ENCODE measurements around the gene CYSLTR2. TPM values are rescaled to one million over a fixed set of nuclear protein-coding genes. Genes with fewer than 3 reads are reported as not detected.

The CYSLTR2 gene
- total and polyA plus RNA-seq, 4 donors = 1.3 to 7.1 (median 1.8) TPM

GRCh38 chr13:48709213-48709612 lies 55.5 kb downstream of the CYSLTR2 start:
- WGBS (ENCODE audit: insufficient coverage) = 75% methylated on average over 2 of the region's 2 CpGs
- Histone ChIP-seq H3K27ac (ENCODE audit: low read depth, low read length) (no peak overlapping the region), H3K9me3 (ENCODE audit: control insufficient read depth, insufficient read depth, low read length) (no peaks in the 10 kb centered on the region), H3K36me3 (ENCODE audit: control insufficient read depth, insufficient read depth, low read length) (no peaks in the 10 kb centered on the region), H3K27me3 (ENCODE audit: control insufficient read depth, insufficient read depth, low read length) (no peaks in the 10 kb centered on the region), H3K4me3 (ENCODE audit: low read depth, low read length) (no peak overlapping the region), H3K4me1 (ENCODE audit: control insufficient read depth, insufficient read depth, low read length) (no peaks in the 10 kb centered on the region)
- DNase-seq (ENCODE audit: low read depth in 4 of 6, low spot score in 6 of 6) = no peak

DNA sequence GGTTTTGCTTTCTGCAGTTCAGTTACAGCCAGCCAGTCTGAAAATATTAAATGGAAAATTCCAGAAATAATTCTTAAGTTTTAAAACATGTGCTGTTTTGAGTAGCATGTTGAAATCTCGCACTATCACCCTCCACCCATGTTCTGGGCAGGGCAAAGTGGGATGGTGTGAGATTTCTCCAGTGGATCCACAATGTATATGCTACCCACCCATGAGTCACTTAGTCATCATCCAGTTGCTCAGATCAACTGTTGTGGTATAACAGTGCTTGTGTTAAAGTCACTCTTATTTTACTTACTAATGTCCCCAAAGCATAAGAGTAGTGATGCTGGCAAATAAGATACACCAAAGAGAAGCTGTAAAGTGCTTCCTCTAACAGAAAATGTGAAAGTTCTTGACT lies 56.4 kb downstream of the CYSLTR2 start:
- Histone ChIP-seq H3K9me3 (ENCODE audit: control insufficient read depth, insufficient read depth, low read length) (no peaks in the 10 kb centered on the region), H3K27ac (ENCODE audit: low read depth, low read length) (no peak overlapping the region), H3K36me3 (ENCODE audit: control insufficient read depth, insufficient read depth, low read length) (no peaks in the 10 kb centered on the region), H3K4me1 (ENCODE audit: control insufficient read depth, insufficient read depth, low read length) (no peaks in the 10 kb centered on the region), H3K27me3 (ENCODE audit: control insufficient read depth, insufficient read depth, low read length) (no peaks in the 10 kb centered on the region), H3K4me3 (ENCODE audit: low read depth, low read length) (no peak overlapping the region)
- WGBS (ENCODE audit: insufficient coverage) = no CpG with 5 or more reads among the region's 1 CpG
- DNase-seq (ENCODE audit: low read depth in 4 of 6, low spot score in 6 of 6) = no peak

DNA sequence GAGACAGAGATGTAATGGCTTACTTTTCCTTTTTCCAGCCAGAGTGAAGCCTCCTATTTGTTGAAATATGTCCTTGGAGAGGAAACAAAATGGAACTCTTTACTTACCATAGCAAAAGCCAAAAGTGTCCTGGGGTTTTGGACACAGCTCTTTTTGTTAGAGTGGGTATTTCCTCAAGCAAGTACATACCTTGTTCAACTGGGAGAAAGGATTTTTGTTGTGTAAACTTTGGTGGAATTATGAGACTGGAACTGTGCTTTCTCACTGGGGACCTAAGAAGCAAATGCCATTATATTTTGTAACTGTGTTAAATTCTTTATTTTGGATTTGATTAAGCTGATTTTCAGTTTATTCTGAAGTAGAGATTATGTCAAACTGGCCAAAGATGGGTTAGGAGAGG lies 58.4 kb downstream of the CYSLTR2 start:
- no peaks in the 10 kb centered on the region for H3K27me3 ChIP-seq (ENCODE audit: control insufficient read depth, insufficient read depth, low read length)
- DNase-seq (ENCODE audit: low read depth in 4 of 6, low spot score in 6 of 6) = no peak
- no peaks in the 10 kb centered on the region for H3K36me3 ChIP-seq (ENCODE audit: control insufficient read depth, insufficient read depth, low read length)

GRCh38 chr13:48715977-48716376 lies 62.2 kb downstream of the CYSLTR2 start:
- WGBS (ENCODE audit: insufficient coverage) = no CpG with 5 or more reads among the region's 1 CpG
- no peak overlapping the region for H3K27ac ChIP-seq (ENCODE audit: low read depth, low read length)
- no peaks in the 10 kb centered on the region for H3K4me1 ChIP-seq (ENCODE audit: control insufficient read depth, insufficient read depth, low read length)
- peaks cover 18% of the 10 kb centered on the region for H3K9me3 ChIP-seq (ENCODE audit: control insufficient read depth, insufficient read depth, low read length)
- H3K4me3 ChIP-seq (ENCODE audit: low read depth, low read length) = no peak overlapping the region
- DNase-seq (ENCODE audit: low read depth in 4 of 6, low spot score in 6 of 6) = no peak
- H3K36me3 ChIP-seq (ENCODE audit: control insufficient read depth, insufficient read depth, low read length) = no peaks in the 10 kb centered on the region
- H3K27me3 ChIP-seq (ENCODE audit: control insufficient read depth, insufficient read depth, low read length) = no peaks in the 10 kb centered on the region

More for the DNA sequence above, 58.4 kb downstream of the CYSLTR2 start:
- Histone ChIP-seq H3K9me3 (ENCODE audit: control insufficient read depth, insufficient read depth, low read length) (peaks cover 10% of the 10 kb centered on the region), H3K4me1 (ENCODE audit: control insufficient read depth, insufficient read depth, low read length) (no peaks in the 10 kb centered on the region), H3K4me3 (ENCODE audit: low read depth, low read length) (no peak overlapping the region), H3K27ac (ENCODE audit: low read depth, low read length) (no peak overlapping the region)

DNA sequence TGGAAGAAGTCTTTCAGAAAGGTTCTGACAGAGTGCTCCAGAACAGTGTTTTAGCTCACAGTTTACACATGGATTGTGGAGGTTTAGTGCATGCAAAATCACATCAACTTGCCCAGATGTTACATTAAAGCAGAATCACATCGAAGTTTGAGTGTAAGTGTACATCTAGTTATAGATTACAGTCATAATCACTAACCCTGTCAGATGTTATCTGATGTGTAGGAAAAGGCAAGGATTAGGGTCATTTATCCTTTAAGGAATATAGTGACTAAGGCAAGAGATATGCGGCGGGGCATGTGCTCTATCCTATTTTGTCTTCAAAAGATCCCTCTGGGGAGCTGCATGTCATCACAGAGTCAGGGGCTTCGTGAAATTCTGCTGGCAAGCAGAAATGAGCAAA lies 66.9 kb downstream of the CYSLTR2 start:
- WGBS (ENCODE audit: insufficient coverage) = 94% methylated on average over 2 of the region's 4 CpGs
- no peak for DNase-seq (ENCODE audit: low read depth in 4 of 6, low spot score in 6 of 6)
- Histone ChIP-seq H3K4me3 (ENCODE audit: low read depth, low read length) (no peak overlapping the region), H3K27me3 (ENCODE audit: control insufficient read depth, insufficient read depth, low read length) (no peaks in the 10 kb centered on the region), H3K27ac (ENCODE audit: low read depth, low read length) (no peak overlapping the region), H3K9me3 (ENCODE audit: control insufficient read depth, insufficient read depth, low read length) (peaks cover 14% of the 10 kb centered on the region), H3K36me3 (ENCODE audit: control insufficient read depth, insufficient read depth, low read length) (no peaks in the 10 kb centered on the region), H3K4me1 (ENCODE audit: control insufficient read depth, insufficient read depth, low read length) (no peaks in the 10 kb centered on the region)

DNA sequence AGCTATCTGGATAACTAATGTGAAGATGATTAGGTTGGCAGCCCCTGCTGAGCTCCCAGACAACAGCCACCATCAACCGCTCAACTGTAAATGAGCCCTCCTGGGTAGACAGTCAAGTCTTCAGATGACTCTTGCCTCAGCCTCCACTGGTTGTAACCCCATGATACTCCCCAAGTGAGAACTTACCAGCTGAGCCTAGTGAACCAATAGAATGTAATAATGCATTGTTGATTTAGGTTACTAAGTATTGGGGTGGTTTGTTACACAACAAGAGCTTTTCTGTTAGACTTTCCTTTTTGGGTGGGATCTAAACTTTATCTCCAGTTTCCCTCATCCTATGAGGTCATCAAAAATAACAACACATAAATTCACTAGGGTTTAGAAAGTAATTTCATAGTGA lies 69.4 kb downstream of the CYSLTR2 start:
- no peaks in the 10 kb centered on the region for H3K36me3 ChIP-seq (ENCODE audit: control insufficient read depth, insufficient read depth, low read length)
- no peaks in the 10 kb centered on the region for H3K4me1 ChIP-seq (ENCODE audit: control insufficient read depth, insufficient read depth, low read length)
- no peaks in the 10 kb centered on the region for H3K27me3 ChIP-seq (ENCODE audit: control insufficient read depth, insufficient read depth, low read length)
- no peak for DNase-seq (ENCODE audit: low read depth in 4 of 6, low spot score in 6 of 6)
- no peak overlapping the region for H3K27ac ChIP-seq (ENCODE audit: low read depth, low read length)
- peaks cover 2% of the 10 kb centered on the region for H3K9me3 ChIP-seq (ENCODE audit: control insufficient read depth, insufficient read depth, low read length)
- WGBS (ENCODE audit: insufficient coverage) = no CpG with 5 or more reads among the region's 1 CpG
- no peak overlapping the region for H3K4me3 ChIP-seq (ENCODE audit: low read depth, low read length)

- Histone ChIP-seq H3K9me3 (ENCODE audit: control insufficient read depth, insufficient read depth, low read length) (no peaks in the 10 kb centered on the region), H3K4me1 (ENCODE audit: control insufficient read depth, insufficient read depth, low read length) (no peaks in the 10 kb centered on the region), H3K27ac (ENCODE audit: low read depth, low read length) (no peak overlapping the region), H3K4me3 (ENCODE audit: low read depth, low read length) (no peak overlapping the region), H3K27me3 (ENCODE audit: control insufficient read depth, insufficient read depth, low read length) (no peaks in the 10 kb centered on the region), H3K36me3 (ENCODE audit: control insufficient read depth, insufficient read depth, low read length) (no peaks in the 10 kb centered on the region)
- DNase-seq (ENCODE audit: low read depth in 4 of 6, low spot score in 6 of 6) = no peak
Measured at GRCh38 chr13:48725271-48725670, 71.5 kb downstream of the CYSLTR2 start.

DNA sequence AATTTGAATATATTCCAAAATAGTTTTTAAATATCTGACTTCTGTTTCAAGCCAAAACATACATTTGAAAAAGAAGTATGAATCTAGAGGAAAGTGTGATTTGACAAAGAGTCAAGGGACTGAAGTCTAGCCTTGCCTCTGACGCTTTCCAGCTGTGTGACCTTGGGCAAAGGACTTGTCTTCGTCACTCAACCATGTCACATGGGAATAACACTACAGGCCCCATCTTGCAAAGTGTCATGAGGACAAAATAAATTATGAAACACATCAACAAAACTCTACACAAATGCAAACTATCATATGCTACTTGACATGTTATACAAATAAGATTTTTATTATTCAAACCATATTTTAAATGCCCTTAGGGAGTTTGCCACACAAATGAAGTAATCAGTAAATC lies 73.0 kb downstream of the CYSLTR2 start:
- no peak overlapping the region for H3K27ac ChIP-seq (ENCODE audit: low read depth, low read length)

GRCh38 chr13:48727241-48728011 lies 73.7 kb downstream of the CYSLTR2 start:
- Histone ChIP-seq H3K27me3 (ENCODE audit: control insufficient read depth, insufficient read depth, low read length) (no peaks in the 10 kb centered on the region), H3K9me3 (ENCODE audit: control insufficient read depth, insufficient read depth, low read length) (no peaks in the 10 kb centered on the region), H3K27ac (ENCODE audit: low read depth, low read length) (no peak overlapping the region), H3K4me3 (ENCODE audit: low read depth, low read length) (no peak overlapping the region), H3K36me3 (ENCODE audit: control insufficient read depth, insufficient read depth, low read length) (no peaks in the 10 kb centered on the region), H3K4me1 (ENCODE audit: control insufficient read depth, insufficient read depth, low read length) (no peaks in the 10 kb centered on the region)
- WGBS (ENCODE audit: insufficient coverage) = no CpG with 5 or more reads among the region's 4 CpGs
- DNase-seq (ENCODE audit: low read depth in 4 of 6, low spot score in 6 of 6) = no peak

More for the DNA sequence above, 73.0 kb downstream of the CYSLTR2 start:
- Histone ChIP-seq H3K27me3 (ENCODE audit: control insufficient read depth, insufficient read depth, low read length) (no peaks in the 10 kb centered on the region), H3K4me3 (ENCODE audit: low read depth, low read length) (no peak overlapping the region), H3K4me1 (ENCODE audit: control insufficient read depth, insufficient read depth, low read length) (no peaks in the 10 kb centered on the region), H3K9me3 (ENCODE audit: control insufficient read depth, insufficient read depth, low read length) (no peaks in the 10 kb centered on the region), H3K36me3 (ENCODE audit: control insufficient read depth, insufficient read depth, low read length) (no peaks in the 10 kb centered on the region)
- no CpG with 5 or more reads among the region's 2 CpGs for WGBS (ENCODE audit: insufficient coverage)
- no peak for DNase-seq (ENCODE audit: low read depth in 4 of 6, low spot score in 6 of 6)

DNA sequence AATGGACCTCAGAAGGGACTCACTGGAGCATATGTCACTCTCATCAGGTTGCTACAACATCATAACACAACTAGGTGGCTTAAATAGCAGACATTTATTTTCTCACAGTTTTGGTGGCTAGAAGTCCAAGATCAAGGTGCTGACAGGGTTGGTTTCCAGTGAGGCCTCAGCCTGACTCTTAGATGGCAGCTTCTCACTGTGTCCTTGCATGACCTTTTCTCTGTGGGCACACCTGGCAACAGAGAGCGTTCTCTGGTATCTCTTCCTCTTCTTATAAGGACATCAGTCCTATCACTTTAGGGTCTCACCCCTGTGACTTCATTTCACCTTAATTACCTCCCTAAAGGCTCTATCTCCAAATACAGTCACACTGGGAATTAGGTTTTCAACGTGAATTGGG lies 74.5 kb downstream of the CYSLTR2 start:
- WGBS (ENCODE audit: insufficient coverage) = 82% methylated on average over 2 of the region's 2 CpGs

More for the DNA sequence above, 74.5 kb downstream of the CYSLTR2 start:
- no peaks in the 10 kb centered on the region for H3K36me3 ChIP-seq (ENCODE audit: control insufficient read depth, insufficient read depth, low read length)
- no peak for DNase-seq (ENCODE audit: low read depth in 4 of 6, low spot score in 6 of 6)
- H3K27me3 ChIP-seq (ENCODE audit: control insufficient read depth, insufficient read depth, low read length) = no peaks in the 10 kb centered on the region
- H3K4me1 ChIP-seq (ENCODE audit: control insufficient read depth, insufficient read depth, low read length) = no peaks in the 10 kb centered on the region
- H3K4me3 ChIP-seq (ENCODE audit: low read depth, low read length) = no peak overlapping the region
- H3K9me3 ChIP-seq (ENCODE audit: control insufficient read depth, insufficient read depth, low read length) = no peaks in the 10 kb centered on the region
- H3K27ac ChIP-seq (ENCODE audit: low read depth, low read length) = no peak overlapping the region
